GM12892 (cell line): ENCODE results near the gene FMR1NB.

Experiments used
- POLR2A ChIP-seq: IDR thresholded peaks from 2 replicates; pipeline ENCODE4 v1.6.1; 2011; ENCODE audit warnings: low read depth, low read length, control low read depth
- POLR2AphosphoS5 ChIP-seq: IDR thresholded peaks from 2 replicates; pipeline ENCODE4 v1.6.1; 2011; ENCODE audit warnings: low read depth, low read length, control low read depth

DNA sequence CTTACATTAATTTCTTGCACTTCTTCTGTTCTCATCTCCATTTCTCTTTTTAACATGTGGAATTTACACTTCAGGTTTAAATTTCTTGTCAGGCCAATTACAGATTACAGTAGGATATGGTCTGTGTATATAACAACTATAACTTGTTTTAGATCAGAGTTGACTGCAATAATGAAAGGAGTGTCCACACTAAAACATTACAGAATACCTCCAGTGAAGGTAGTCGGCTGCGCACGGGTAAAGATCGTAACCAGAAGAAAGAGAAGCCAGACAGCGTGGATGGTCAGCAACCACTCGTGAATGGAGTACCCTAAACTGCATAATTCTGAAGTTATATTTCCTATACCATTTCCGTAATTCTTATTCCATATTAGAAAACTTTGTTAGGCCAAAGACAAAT, 32.6 kb upstream of the FMR1NB start:
- TF ChIP-seq POLR2A (no peak), POLR2AphosphoS5 (no peak)
